Glomerular visceral epithelial cell (primary cell): ENCODE measurements around the gene CAPN8.

Experiments used
- DNase-seq: peaks from one replicate; pipeline ENCODE4 v3.0.0-alpha.2; 2016; ENCODE audit errors: extremely low spot score

CAPN8 gene

GRCh38 chr1:223665592-223666312 is at the start of gene CAPN8:
Gene CAPN8 (minus strand): TSS chr1:223665701. CDS start chr1:223665646, 55 bp downstream.
- no peak for DNase-seq

- peak; percentile 92 for DNase-seq
Measured at GRCh38 chr1:223714849-223715603, 49.5 kb upstream of the CAPN8 start.

GRCh38 chr1:223714421-223714724 is 48.9 kb upstream of the CAPN8 start:
- DNase-seq: no peak

DNA sequence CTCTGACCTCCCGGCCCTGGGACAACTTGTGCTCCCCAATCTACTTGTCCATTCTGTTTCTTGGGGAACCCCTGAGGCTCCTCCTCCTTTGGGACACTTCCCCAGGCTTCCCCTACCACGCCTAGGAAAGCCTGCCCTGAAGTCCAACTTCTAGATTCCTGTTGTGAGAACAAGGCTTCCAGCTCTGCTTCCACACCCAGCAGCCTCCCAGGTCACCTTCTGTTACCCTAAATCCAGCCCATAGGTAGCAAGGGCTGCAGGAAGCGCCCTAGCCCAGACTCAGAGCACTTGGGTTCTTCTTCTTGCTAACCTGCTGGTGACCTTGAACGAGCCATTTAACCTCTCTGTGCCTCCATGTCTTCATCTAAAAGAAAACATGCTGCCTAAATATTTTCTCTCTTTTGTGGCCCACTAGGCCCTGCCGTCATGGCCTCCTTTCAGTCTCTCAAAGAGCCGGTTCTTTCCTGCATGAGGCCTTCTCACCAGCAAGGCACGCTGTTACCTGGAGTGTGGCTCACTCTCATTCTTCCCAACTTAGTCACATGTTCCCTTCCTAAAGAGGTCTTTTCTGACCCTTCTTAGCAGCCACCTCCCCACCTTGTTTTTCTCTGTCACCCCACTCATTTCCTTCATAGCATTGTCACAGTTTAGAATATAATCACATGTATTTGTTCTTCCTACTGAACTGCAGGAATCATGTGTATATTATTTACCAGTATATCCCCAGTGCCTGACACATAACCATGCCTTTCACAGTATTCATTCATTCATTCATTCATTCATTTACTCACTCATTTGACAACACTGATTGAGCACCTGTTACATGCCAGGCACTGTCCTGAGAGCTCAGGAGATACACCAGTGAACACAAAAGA is 48.3 kb upstream of the CAPN8 start:
- DNase-seq: no peak

- no peak for DNase-seq
Measured at GRCh38 chr1:223712850-223713474, 47.5 kb upstream of the CAPN8 start.

DNA sequence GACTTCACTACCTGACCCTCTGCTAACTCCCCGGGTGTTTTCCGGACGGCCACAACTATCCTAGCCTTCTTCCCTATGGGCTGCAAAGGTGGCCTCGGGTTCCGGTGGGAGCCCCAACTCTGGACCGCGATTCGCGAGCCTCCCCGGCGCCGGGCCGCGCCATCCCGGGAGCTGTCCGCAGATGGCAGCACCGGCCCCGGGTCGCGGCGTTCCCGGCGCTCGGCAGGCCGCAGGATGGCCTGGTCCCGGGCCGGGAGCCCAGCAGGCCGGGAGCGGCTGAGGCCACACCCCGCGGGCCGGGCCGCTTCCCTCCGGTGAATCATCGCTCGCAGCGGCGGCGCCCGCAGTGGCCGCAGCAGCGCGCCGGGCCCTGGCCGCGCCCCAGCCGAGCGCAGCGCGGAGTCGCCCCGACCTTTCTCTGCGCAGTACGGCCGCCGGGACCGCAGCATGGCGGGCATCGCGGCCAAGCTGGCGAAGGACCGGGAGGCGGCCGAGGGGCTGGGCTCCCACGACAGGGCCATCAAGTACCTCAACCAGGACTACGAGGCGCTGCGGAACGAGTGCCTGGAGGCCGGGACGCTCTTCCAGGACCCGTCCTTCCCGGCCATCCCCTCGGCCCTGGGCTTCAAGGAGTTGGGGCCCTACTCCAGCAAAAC is 46.8 kb upstream of the CAPN8 start, which contains the start of gene CAPN2:
Gene CAPN2 (plus strand): TSS at position 346 of the 656 bp plus-strand sequence. CDS start 102 bp downstream, at position 448.
- peak; percentile 90 for DNase-seq

- no peak for DNase-seq
Measured at GRCh38 chr1:223711747-223712193, 46.3 kb upstream of the CAPN8 start.

- DNase-seq: peak; percentile 53
Measured at GRCh38 chr1:223711173-223711572, 45.7 kb upstream of the CAPN8 start.

DNA sequence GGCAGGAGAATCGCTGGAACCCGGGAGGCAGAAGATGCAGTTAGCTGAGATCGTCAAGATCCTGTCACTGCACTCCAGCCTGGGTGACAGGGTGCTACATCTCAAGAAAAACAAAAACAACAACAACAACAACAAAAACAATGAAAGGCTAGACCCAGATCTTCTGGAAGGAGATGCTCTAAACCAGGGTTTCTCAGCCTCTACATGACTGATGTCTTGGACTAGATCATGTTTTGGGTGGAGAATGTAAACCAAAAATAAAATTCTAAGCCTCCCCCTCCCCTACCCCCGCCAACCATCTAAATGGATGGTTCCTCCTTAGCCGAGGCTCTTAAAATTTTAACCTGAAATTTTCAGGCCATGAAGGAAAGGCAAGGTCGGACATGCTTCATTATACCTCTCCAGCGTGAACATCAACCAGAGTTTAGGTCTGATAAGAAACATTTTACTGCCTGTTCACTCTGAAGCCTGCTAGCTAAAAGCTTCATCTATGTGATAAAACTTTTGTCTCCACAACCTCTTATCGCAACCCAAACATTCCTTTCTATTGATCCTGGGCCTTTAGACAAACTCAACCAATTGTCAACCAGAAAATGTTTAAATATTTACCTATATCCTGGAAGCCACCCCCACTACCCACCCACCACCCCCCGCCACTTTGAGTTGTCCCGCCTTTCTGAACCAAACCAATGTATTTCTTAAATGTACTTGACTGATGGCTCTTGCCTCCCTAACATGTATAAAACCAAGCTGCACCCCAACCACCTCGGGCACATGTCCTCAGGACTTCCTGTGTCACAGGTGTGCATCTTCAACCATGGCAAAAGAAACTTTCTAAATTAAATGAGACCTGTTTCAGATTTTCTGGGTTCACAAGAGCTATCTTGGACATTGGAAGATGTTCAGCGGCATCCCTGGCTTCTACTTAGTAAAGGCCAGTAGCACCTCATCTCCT is 45.0 kb upstream of the CAPN8 start:
- no peak for DNase-seq

- no peak for DNase-seq
Measured at GRCh38 chr1:223709598-223709997, 44.1 kb upstream of the CAPN8 start.

- DNase-seq: no peak
Measured at GRCh38 chr1:223708651-223709268, 43.3 kb upstream of the CAPN8 start.

DNA sequence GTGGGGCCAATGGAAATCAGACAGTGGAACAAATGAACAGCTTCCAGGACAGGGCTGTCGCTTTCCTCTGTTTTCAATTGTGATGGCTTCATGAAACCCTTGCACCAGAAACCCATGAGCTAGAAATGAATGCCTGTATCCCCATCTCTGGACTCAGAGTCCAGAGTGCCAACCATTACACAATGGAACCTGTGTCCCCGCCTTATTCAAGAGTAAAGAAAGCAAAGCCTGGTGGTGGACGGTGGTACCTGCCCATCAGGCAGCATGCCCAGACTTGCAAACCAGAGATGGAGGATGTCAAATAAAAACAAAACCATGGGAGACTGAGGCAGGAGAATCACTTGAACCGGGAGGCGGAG is 42.5 kb upstream of the CAPN8 start:
- no peak for DNase-seq

DNA sequence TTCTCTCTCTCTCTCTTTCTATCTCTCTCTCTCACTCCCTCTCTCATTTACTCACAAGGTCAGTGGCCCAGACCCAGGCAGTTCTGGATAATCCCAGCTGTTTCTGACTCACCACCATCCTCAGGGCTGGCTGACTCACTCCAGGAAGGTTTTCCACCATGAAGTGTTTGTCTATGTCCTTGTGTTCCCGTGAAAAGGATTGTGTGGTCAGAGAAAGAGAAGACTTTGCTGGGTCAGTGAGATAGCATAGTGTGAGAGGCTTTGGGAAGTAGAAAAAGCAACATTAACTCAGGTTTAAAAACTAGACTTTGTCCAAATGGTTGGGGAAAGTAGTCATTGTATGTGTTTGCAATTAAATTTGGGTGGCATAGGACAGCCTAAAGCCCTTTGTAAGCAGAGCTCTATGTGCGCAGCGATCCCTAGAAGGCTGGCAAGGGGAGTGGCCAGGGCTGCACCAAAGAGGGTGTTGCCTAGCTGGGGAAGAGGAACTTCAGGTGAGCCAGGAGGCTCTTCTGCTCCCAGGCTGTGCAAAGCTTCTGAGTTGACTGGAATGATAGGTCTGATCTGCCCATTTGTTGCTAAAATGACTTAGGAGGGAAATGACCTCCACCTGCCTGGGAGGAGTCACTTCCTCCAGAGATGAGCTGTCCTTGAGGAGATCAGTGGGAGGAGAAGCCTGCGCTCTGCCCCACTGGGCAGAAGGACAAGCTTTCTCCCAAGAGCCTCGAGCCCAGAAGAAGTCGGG is 41.9 kb upstream of the CAPN8 start:
- DNase-seq: peak; percentile 97

DNA sequence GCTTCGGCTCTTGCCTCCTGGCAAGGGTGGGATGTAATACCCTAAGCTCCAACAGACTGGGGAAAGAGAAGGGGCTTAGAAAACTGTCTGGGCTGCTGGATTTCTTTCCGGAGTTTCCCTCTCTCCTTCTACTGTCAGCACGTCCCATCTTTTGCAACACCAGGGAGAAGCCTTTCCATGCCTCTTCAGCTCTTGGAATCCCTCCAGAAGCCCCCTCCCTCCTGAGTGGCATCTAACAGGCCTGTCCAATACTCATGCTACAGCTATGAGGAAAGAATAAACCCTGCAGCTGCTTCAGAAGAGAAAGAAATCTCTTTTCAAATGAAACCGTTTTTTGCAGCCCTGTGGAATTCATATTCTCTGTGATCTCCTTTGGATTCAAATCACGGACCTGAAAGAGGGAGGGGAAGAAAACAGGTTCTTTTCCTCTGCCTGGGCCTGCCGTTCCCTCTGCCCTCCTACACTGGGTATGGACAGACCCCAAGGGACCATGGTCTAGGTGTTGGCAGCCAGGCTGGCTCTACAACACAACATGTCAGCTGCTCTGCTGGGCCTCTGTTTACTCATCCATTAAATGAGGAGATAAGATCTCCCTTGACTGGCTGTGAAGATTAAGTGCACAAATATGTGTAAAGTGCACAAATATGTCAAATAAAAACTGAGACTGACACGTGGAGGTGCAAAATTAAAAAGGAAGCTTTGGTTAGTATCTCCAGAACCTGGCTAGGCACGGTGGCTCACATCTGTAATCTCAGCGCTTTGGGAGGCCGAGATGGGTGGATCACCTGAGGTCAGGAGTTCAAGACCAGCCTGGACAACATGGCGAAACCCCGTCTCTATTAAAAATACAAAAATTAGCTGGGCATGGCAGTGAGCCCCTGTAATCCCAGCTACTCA is 40.8 kb upstream of the CAPN8 start:
- peak; percentile 92 for DNase-seq

- DNase-seq: peak; percentile 67
Measured at GRCh38 chr1:223704921-223705878, 39.7 kb upstream of the CAPN8 start.

GRCh38 chr1:223703668-223704013 is 38.1 kb upstream of the CAPN8 start:
- DNase-seq: no peak
